SK-N-SH (cell line): ENCODE data around the gene MBP. TPM values are rescaled to one million over a fixed set of nuclear protein-coding genes. Genes with fewer than 3 reads are reported as not detected.
A peak's percentile ranks its signal among the peaks of the same experiment; 100 is the strongest.

ENCODE experiments used
- CTCF ChIA-PET: fragments of 300-600, 350-600 bp; formaldehyde crosslinking; extraction: SDS; loops from one replicate; lab custom pipeline; 2021; lab: Yijun Ruan, JAX
- POLR2A ChIA-PET: fragments of 350-600 bp; sonication (Branson Sonifier 250); formaldehyde crosslinking; extraction: SDS; loops from one replicate; lab custom pipeline; 2020; ENCODE audit warnings: antibody characterized with exemption, inconsistent platforms; lab: Yijun Ruan, JAX
- DNase-seq: peaks from one replicate; pipeline ENCODE4 v3.0.0; 2012
- H2AFZ ChIP-seq: fragments of 200-600 bp; sonication (generic); 2 replicates; pipeline ENCODE4 v1.8.1; 2016; ENCODE audit warnings: antibody characterized with exemption, mild to moderate bottlenecking, low read depth
- H3F3A ChIP-seq: fragments of 200-600 bp; sonication (generic); replicated peaks from 2 replicates; pipeline ENCODE3; 2016; ENCODE audit warnings: antibody characterized with exemption, mild to moderate bottlenecking; ENCODE audit not compliant: insufficient read depth
- H3K27ac ChIP-seq, 2 experiments: fragments of 200-500 bp in 1 of 2; fragments of 200-600 bp in 1 of 2; sonication (Bioruptor generic) in 1 of 2; sonication (generic), shearing (Covaris generic) in 1 of 2; 2 replicates each; pipeline versions ENCODE4 v1.5.1 to v1.6.1; 2014 to 2016; ENCODE audit warnings: low read depth in 2 of 2, inconsistent platforms in 1 of 2, low read length in 1 of 2, mild to moderate bottlenecking in 1 of 2, mixed read lengths in 1 of 2
- H3K27me3 ChIP-seq: fragments of 200-600 bp; sonication (generic), shearing (Covaris generic); 2 replicates; pipeline ENCODE4 v1.6.1; 2016; ENCODE audit warnings: mixed run types; ENCODE audit not compliant: insufficient read depth
- H3K36me3 ChIP-seq, 2 experiments: fragments of 200-500 bp in 1 of 2; fragments of 200-600 bp in 1 of 2; sonication (Bioruptor generic) in 1 of 2; sonication (generic) in 1 of 2; replicated peaks in 1 of 2; 2 replicates each; pipeline versions ENCODE3 to v1.5.1; 2014 to 2016; ENCODE audit warnings: low read length in 1 of 2, mild to moderate bottlenecking in 1 of 2; ENCODE audit not compliant: insufficient read depth in 2 of 2, control insufficient read depth in 1 of 2
- H3K4me1 ChIP-seq, 2 experiments: fragments of 200-500 bp in 1 of 2; fragments of 200-600 bp in 1 of 2; sonication (Bioruptor generic) in 1 of 2; sonication (generic), shearing (Covaris generic) in 1 of 2; 2 replicates each; pipeline versions ENCODE4 v1.5.1 to v1.6.1; 2014 to 2016; ENCODE audit warnings: low read depth in 1 of 2, low read length in 1 of 2, mixed run types in 1 of 2; ENCODE audit not compliant: insufficient read depth in 2 of 2, control insufficient read depth in 1 of 2
- H3K4me2 ChIP-seq: fragments of 200-600 bp; sonication (generic), shearing (Covaris generic); 2 replicates; pipeline ENCODE4 v1.6.1; 2017; ENCODE audit warnings: mixed run types
- H3K4me3 ChIP-seq, 2 experiments: fragments of 200-500 bp in 1 of 2; fragments of 200-600 bp in 1 of 2; sonication (Bioruptor generic) in 1 of 2; sonication (generic), shearing (Covaris generic) in 1 of 2; 2 replicates each; pipeline versions ENCODE4 v1.5.1 to v1.8.1; 2014 to 2016; ENCODE audit warnings: low read depth in 2 of 2, inconsistent platforms in 1 of 2, low read length in 1 of 2, mild to moderate bottlenecking in 1 of 2, mixed read lengths in 1 of 2, moderate library complexity in 1 of 2
- H3K79me2 ChIP-seq: fragments of 200-600 bp; sonication (generic); 2 replicates; pipeline ENCODE4 v1.8.1; 2017; ENCODE audit warnings: mild to moderate bottlenecking; ENCODE audit not compliant: insufficient read depth
- H3K9ac ChIP-seq: fragments of 200-600 bp; sonication (generic); 2 replicates; pipeline ENCODE4 v1.6.1; 2017; ENCODE audit warnings: mixed run types
- H3K9me2 ChIP-seq: fragments of 200-600 bp; sonication (generic); 2 replicates; pipeline ENCODE4 v1.6.1; 2017; ENCODE audit warnings: mixed run types
- H3K9me3 ChIP-seq: fragments of 200-600 bp; sonication (generic); 2 replicates; pipeline ENCODE4 v1.6.1; 2017; ENCODE audit warnings: mixed run types, mild to moderate bottlenecking, moderate library complexity
- H4K20me1 ChIP-seq: fragments of 200-600 bp; sonication (generic); 2 replicates; pipeline ENCODE4 v1.6.1; 2017; ENCODE audit warnings: mild to moderate bottlenecking, mixed run types; ENCODE audit not compliant: insufficient read depth
- CHD2 ChIP-seq: fragments of 150-350 bp; IDR thresholded peaks from 2 replicates; pipeline ENCODE4 v1.6.1; 2018; ENCODE audit warnings: low read length; ENCODE audit not compliant: partially characterized antibody
- EP300 ChIP-seq, 2 experiments: IDR thresholded peaks; 2 replicates each; pipeline versions ENCODE4 v1.4.0 to v1.6.1; 2012; ENCODE audit warnings: borderline replicate concordance in 1 of 2, low read depth in 1 of 2, low read length in 1 of 2
- FOSL2 ChIP-seq: IDR thresholded peaks from 2 replicates; pipeline ENCODE4 v1.4.0; 2012; ENCODE audit warnings: low read depth, mild to moderate bottlenecking, moderate library complexity, borderline replicate concordance
- FOXJ3 ChIP-seq: sonication (generic); formaldehyde crosslinking; IDR thresholded peaks from 2 replicates; pipeline ENCODE4 v1.5.1; 2020; ENCODE audit warnings: mild to moderate bottlenecking, missing genetic modification reagents
- GABPA ChIP-seq: IDR thresholded peaks from 2 replicates; pipeline ENCODE4 v1.4.0; 2012; ENCODE audit warnings: low read depth, mild to moderate bottlenecking
- GATA2 ChIP-seq: sonication (generic); formaldehyde crosslinking; IDR thresholded peaks from 2 replicates; pipeline ENCODE4 v1.5.0; 2020; ENCODE audit warnings: mild to moderate bottlenecking, missing genetic modification reagents
- IRF3 ChIP-seq: fragments of 150-350 bp; IDR thresholded peaks from 2 replicates; pipeline ENCODE4 v1.6.1; 2016; ENCODE audit warnings: mild to moderate bottlenecking, low read depth, low read length
- MEF2A ChIP-seq: IDR thresholded peaks from 2 replicates; pipeline ENCODE4 v1.4.0; 2012; ENCODE audit warnings: low read depth, borderline replicate concordance
- RAD21 ChIP-seq: IDR thresholded peaks from 2 replicates; pipeline ENCODE4 v1.6.1; 2012; ENCODE audit warnings: mild to moderate bottlenecking, low read length
- REST ChIP-seq: IDR thresholded peaks from 2 replicates; pipeline ENCODE4 v1.6.1; 2012; ENCODE audit warnings: mild to moderate bottlenecking, low read depth, low read length, moderate library complexity
- TAF1 ChIP-seq: IDR thresholded peaks from 2 replicates; pipeline ENCODE4 v1.6.1; 2012; ENCODE audit warnings: low read depth, mild to moderate bottlenecking, low read length, moderate library complexity, borderline replicate concordance
- TEAD4 ChIP-seq: IDR thresholded peaks from 2 replicates; pipeline ENCODE4 v1.4.0; 2012; ENCODE audit warnings: mild to moderate bottlenecking, borderline replicate concordance; ENCODE audit not compliant: insufficient read depth
- YY1 ChIP-seq: IDR thresholded peaks from 2 replicates; pipeline ENCODE4 v1.4.0; 2012; ENCODE audit warnings: low read depth, mild to moderate bottlenecking
- ZBTB33 ChIP-seq: IDR thresholded peaks from 2 replicates; pipeline ENCODE4 v1.4.0; 2012; ENCODE audit warnings: low read depth, borderline replicate concordance
- WGBS: methylation state at CpG from one replicate; pipeline ENCODE4 v1.1.6; 2017; ENCODE audit warnings: low lambda C conversion rate; 5-methylcytosine and 5-hydroxymethylcytosine counted together
- polyA plus RNA-seq, 3 experiments: library from polyadenylated mRNA; depleted of rRNA; stranded (reverse); fragments of >200 nt; gene quantifications; 2 replicates each; pipeline ENCODE4 v1.2.3, GENCODE V29; 2012
- TF ChIP-seq, protein P1 (sequence below): IDR thresholded peaks from 2 replicates; pipeline ENCODE4; 2012
- TF ChIP-seq, protein P2 (sequence below): IDR thresholded peaks from 2 replicates; pipeline ENCODE4 v1.4.0; 2012; ENCODE audit warnings: low read depth

Gene MBP
- polyA plus RNA-seq, 1 of the 3 experiments (the other 2 are of a cell fraction): 1.6 TPM

DNA sequence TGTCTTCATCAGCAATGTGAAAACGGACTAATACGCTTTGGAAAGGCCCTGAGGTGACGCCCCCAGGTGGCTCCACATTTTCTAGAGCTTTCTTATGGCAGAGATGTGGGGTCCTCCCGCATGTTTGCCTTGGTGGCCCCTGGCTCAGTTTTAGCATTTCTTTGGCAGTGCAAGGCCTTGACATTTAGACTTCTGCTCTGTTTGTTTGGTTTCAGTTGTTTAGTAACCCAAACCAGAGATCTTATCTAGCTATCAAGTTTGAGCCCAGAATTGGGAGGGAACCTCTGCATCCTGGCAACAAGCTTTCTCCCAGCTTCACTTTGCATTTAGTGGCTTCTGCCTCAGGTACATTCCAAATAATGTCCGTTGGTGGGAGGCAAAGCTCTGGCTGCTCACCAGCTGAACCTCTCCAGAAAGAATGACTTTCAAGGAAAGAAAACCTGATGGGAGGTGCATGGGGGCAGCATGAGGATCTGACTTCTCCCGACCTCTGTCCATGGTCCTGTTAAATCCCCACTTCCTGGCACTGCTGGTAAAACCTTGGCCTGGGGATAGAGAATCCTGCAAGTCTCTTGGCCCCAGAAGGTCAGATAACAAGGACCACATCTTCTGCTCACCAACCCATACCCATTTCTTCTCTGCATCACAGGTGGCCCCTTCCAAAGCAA lies 12.0 kb upstream of the MBP start:
- no peaks in the 10 kb centered on the region for H3K36me3 ChIP-seq
- H3K9me2 ChIP-seq: no peaks in the 10 kb centered on the region
- H2AFZ ChIP-seq: no peak overlapping the region
- H3K9ac ChIP-seq: no peak overlapping the region
- H4K20me1 ChIP-seq: no peaks in the 10 kb centered on the region
- no peak overlapping the region for H3K27ac ChIP-seq
- POLR2A ChIA-PET: no interaction called here
- no peaks in the 10 kb centered on the region for H3K4me1 ChIP-seq
- 26% methylated on average over 6 of the region's 6 CpGs for WGBS
- no peaks in the 10 kb centered on the region for H3F3A ChIP-seq
- H3K4me2 ChIP-seq: no peak overlapping the region
- no peak overlapping the region for H3K4me3 ChIP-seq
- no peaks in the 10 kb centered on the region; the same call in 1 of the 2 replicates for H3K27me3 ChIP-seq
- no peak for DNase-seq
- H3K9me3 ChIP-seq: no peaks in the 10 kb centered on the region
- H3K79me2 ChIP-seq: no peaks in the 10 kb centered on the region
- CTCF ChIA-PET: no interaction called here
- TF ChIP-seq TEAD4 (no peak), FOXJ3 (CRISPR knock-in tag) (no peak), REST (peak; percentile 90), IRF3 (no peak), RAD21 (no peak), YY1 (no peak), FOSL2 (no peak)

DNA sequence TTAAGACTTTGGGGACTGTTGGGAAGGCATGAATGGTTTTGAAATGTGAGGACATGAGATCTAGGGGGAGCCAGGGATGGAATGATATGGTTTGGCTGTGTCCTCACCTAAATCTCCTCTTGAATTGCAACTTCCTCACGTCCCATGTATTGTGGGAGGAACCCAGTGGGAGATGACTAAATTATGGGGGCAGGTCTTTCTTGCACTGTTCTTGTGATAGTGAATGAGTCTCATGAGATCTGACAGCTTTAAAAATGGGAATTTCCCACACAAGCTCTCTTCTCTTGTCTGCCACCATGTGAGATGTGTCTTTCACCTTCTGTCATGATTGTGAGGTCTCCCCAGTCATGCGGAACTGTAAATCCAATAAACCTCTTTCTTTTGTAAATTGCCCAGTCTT lies 11.5 kb upstream of the MBP start:
- no peaks in the 10 kb centered on the region for H3K9me2 ChIP-seq
- ChIA-PET CTCF (no interaction called here), POLR2A (no interaction called here)
- no peak overlapping the region for H3K9ac ChIP-seq
- TF ChIP-seq IRF3 (no peak), CHD2 (no peak), TAF1 (no peak), FOXJ3 (CRISPR knock-in tag) (no peak), ZBTB33 (no peak), FOSL2 (no peak), GATA2 (CRISPR knock-in tag) (no peak), MEF2A (no peak), EP300 (IDR thresholded peaks at IDR 0.05; ENCODE audit: borderline replicate concordance in 1 of 2, low read depth in 1 of 2, low read length in 1 of 2) (no peak), GABPA (no peak)
- TF ChIP-seq, protein P1, sequence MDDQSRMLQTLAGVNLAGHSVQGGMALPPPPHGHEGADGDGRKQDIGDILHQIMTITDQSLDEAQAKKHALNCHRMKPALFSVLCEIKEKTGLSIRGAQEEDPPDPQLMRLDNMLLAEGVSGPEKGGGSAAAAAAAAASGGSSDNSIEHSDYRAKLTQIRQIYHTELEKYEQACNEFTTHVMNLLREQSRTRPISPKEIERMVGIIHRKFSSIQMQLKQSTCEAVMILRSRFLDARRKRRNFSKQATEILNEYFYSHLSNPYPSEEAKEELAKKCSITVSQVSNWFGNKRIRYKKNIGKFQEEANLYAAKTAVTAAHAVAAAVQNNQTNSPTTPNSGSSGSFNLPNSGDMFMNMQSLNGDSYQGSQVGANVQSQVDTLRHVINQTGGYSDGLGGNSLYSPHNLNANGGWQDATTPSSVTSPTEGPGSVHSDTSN: no peak
- TF ChIP-seq, protein P2, sequence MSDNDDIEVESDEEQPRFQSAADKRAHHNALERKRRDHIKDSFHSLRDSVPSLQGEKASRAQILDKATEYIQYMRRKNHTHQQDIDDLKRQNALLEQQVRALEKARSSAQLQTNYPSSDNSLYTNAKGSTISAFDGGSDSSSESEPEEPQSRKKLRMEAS: no peak
- no peak overlapping the region for H3K4me3 ChIP-seq
- DNase-seq: no peak
- no peak overlapping the region for H3K4me2 ChIP-seq
- H2AFZ ChIP-seq: no peak overlapping the region
- H3K79me2 ChIP-seq: no peaks in the 10 kb centered on the region
- WGBS: 78% methylated on average over 2 of the region's 2 CpGs
- no peaks in the 10 kb centered on the region; the same call in 1 of the 2 replicates for H3K27me3 ChIP-seq
- H3K9me3 ChIP-seq: no peaks in the 10 kb centered on the region
- H3K27ac ChIP-seq: no peak overlapping the region
- no peaks in the 10 kb centered on the region for H3F3A ChIP-seq
- no peaks in the 10 kb centered on the region for H3K4me1 ChIP-seq
- H3K36me3 ChIP-seq: no peaks in the 10 kb centered on the region
- no peaks in the 10 kb centered on the region for H4K20me1 ChIP-seq
